SKM-1 treated with dmso at 0.1 percent for 144 hours (cell line): Measurements from ENCODE around the gene NAA16.
"Not testable (repeated sequence)": the region's sequence is repeated elsewhere in the genome, so short reads cannot be mapped to it uniquely, and the experiment has no call there.

Experiments used
- DNase-seq: peaks from one replicate; lab custom pipeline; 2025; ENCODE audit not compliant: unreplicated experiment; lab: John Stamatoyannopoulos, UW

Gene NAA16

GRCh38 chr13:41310963-41311405 lies at the start of gene NAA16:
NAA16 (plus strand) TSS chr13:41311267; CDS start chr13:41311529, 262 bp downstream.
- DNase-seq: peak; percentile 67

- peak; percentile 83 for DNase-seq
These were observed 47.7 kb upstream of the NAA16 start, which contains the start of gene MTRF1 for GRCh38 chr13:41263261-41263971. MTRF1 (minus strand) TSS chr13:41263576; CDS start chr13:41260907, 2,669 bp downstream.

GRCh38 chr13:41267106-41267505 lies 44.0 kb upstream of the NAA16 start:
- DNase-seq: no peak

- DNase-seq: no peak
These were observed 42.3 kb upstream of the NAA16 start for GRCh38 chr13:41268764-41269163.

GRCh38 chr13:41271456-41272285 lies 39.4 kb upstream of the NAA16 start:
- no peak for DNase-seq

GRCh38 chr13:41273831-41274441 lies 37.1 kb upstream of the NAA16 start:
- no peak for DNase-seq

- DNase-seq: no peak
These were observed 36.2 kb upstream of the NAA16 start for GRCh38 chr13:41274881-41275280.

- DNase-seq: no peak
These were observed 34.2 kb upstream of the NAA16 start for GRCh38 chr13:41276824-41277223.

- DNase-seq: not testable (repeated sequence)
These were observed 31.9 kb upstream of the NAA16 start for GRCh38 chr13:41279156-41279555.

GRCh38 chr13:41282129-41282571 lies 28.9 kb upstream of the NAA16 start:
- peak; percentile 34 for DNase-seq

GRCh38 chr13:41284512-41285288 lies 26.4 kb upstream of the NAA16 start:
- no peak for DNase-seq

GRCh38 chr13:41286370-41286769 lies 24.7 kb upstream of the NAA16 start:
- no peak for DNase-seq

- DNase-seq: peak; percentile 61
These were observed 21.6 kb upstream of the NAA16 start for GRCh38 chr13:41289463-41289881.

- DNase-seq: no peak
These were observed 19.8 kb upstream of the NAA16 start for GRCh38 chr13:41291246-41291645.

GRCh38 chr13:41293272-41293671 lies 17.8 kb upstream of the NAA16 start:
- no peak for DNase-seq

GRCh38 chr13:41294914-41295313 lies 16.2 kb upstream of the NAA16 start:
- DNase-seq: no peak

GRCh38 chr13:41295973-41296372 lies 15.1 kb upstream of the NAA16 start:
- no peak for DNase-seq

GRCh38 chr13:41296879-41297646 lies 14.0 kb upstream of the NAA16 start:
- DNase-seq: no peak

- no peak for DNase-seq
These were observed 11.6 kb upstream of the NAA16 start for GRCh38 chr13:41299316-41300094.
